ENCODE data around the gene SUPT7L.
"Not testable (repeated sequence)": the region's sequence is repeated elsewhere in the genome, so short reads cannot be mapped to it uniquely, and the experiment has no call there.

The SUPT7L gene

GRCh38 chr2:27663285-27664153 lies at the start of gene SUPT7L, which contains the start of gene SLC4A1AP:
Gene SUPT7L, minus strand, starts transcription at chr2:27663614. Its CDS starts 1,422 bp downstream, at chr2:27662192.
Gene SLC4A1AP, plus strand, starts transcription at chr2:27663889. Its CDS starts 26 bp downstream, at chr2:27663915.
- DNase-seq = peak; percentile 46

GRCh38 chr2:27713201-27713600 lies 49.8 kb upstream of the SUPT7L start:
- no peak for DNase-seq

- DNase-seq = no peak
These were observed 49.1 kb upstream of the SUPT7L start for GRCh38 chr2:27712522-27712921.

- DNase-seq = no peak
These were observed 48.4 kb upstream of the SUPT7L start for GRCh38 chr2:27711804-27712203.

- DNase-seq = no peak
These were observed 47.4 kb upstream of the SUPT7L start for GRCh38 chr2:27710640-27711430.

DNA sequence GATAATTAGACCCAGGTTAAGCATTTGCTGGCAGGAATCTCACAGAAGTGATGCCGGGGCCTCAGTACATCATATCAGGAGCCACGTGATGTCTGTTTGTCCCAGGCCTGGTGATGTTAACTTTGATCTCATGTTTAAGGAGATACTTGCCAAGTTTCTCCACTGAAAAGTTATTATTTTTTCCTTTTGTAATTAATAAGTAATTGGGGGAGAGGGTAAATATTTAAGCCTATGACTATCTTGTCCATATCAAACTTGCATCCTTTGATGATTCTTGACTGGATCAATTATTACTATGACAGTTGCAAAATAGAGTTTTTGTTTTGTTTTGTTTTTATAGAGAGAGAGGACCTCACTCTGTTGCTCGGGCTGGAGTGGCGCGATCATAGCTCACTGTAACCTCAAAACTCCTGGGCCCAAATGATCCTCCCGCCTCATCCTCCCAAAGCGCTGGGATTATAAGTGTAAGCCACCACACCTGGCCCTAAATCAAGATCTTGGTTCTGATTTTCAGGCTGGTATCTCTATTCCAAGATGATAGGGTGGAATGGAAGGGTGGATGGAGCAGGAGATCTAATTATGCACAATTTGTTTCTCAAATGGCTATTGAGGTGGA lies 46.7 kb upstream of the SUPT7L start:
- DNase-seq = no peak

DNA sequence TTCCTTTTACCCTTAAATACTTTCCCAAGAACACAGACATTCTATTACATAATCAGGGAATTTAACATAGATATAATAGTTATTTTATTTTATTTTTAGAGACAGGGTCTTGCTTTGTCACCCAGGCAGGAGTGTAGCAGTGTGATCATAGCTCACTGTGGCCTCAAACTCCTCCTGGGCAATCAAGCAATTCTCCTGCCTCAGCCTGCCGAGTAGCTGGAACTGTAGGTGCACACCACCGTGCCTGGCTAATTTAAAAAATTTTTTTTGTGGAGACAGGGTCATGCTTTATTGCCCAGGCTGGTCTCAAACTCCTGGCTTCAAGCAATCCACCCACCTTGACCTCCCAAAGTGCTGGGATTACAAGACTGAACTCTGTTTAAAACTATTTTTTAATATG lies 45.9 kb upstream of the SUPT7L start:
- DNase-seq = no peak

GRCh38 chr2:27708666-27709065 lies 45.3 kb upstream of the SUPT7L start:
- DNase-seq = no peak

DNA sequence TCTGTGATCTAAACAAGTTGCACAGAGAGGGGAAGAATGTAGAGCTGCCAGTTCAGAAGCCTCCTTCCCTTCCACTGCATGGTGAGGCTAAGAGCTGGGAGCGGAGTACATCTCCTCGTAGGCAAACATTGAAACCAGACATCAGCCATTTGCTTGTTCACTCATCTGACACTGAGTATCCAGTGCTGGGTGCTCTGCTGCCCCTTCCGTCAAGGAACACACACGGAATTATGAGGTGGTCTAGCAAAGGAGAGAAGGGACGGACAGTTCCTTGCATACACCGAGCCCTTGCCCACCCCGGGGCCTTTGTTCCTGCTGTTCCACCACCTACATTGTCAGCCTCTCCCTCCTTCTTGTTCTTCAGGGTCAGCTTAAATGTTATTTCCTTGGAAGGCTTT lies 44.8 kb upstream of the SUPT7L start:
- DNase-seq = no peak

GRCh38 chr2:27707462-27708256 lies 44.2 kb upstream of the SUPT7L start:
- DNase-seq = no peak

DNA sequence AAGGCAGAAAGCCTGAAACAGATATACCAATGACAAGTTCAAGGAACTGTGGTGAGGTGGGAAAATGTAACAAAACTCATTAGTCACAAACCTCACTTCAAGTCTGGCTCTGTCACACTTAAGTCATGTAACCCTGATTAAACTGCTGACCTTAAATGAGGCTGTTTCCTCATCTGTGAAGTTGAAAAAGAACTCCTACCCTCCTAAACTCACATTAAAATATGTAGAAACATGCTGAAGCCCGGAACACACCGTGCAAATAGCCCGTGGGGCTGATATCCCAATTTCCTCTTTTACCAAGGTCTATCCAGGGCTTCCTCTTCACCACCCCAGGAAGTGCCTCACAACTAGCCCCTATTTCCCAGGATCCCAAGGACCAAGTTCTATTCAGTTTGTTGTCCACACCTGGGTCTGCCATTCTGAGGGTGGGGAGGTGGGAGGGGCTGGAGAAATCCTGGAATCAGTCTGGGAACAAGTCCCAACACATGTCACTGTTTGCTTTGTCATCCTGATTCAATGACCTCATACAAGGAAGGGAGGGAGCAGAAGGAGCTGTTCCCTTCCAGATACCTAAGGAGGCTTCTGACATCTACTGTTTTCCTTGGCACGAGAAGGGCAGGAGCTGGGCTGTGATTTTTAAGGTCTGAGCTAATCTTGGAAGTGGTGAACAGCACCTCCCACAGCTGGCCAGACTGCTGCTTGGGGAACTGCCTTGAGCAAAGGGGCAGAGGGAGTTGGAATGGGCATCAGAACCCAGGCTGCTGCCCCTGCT lies 42.6 kb upstream of the SUPT7L start:
- DNase-seq = peak; percentile 36

GRCh38 chr2:27704342-27704876 lies 41.0 kb upstream of the SUPT7L start:
- DNase-seq = no peak

DNA sequence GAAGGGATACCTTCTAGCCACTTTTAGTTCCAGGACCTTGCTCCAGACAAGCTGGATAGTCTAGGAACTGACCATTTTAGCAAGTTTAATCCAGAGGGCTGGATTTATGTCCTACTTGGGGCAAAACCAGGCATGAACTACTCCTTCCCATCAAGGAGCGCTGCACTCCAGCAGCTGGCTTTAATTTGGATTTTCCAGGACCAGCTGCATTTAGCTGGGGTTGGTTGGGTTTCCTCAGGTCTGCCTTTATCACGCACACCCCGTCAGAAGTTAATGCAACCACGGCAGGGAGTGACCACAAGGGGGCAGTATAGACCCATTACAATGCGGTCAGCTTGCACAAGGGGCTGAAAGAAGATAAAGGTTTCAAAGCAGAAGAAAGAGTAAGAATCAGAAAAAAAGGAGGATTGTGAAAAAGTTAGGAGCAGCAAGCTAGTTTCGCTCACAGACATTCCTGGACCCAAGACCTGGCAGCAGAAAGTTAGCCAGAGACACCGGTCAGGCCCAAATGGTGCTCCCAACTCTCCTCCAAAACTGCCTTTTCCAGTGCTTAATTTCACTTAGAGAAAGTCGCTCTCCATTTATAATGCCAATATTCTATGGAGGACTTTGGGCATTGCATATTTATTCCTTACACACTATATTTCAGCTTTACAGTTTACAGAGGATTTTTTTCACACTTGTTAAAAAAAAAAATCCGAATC lies 40.4 kb upstream of the SUPT7L start:
- peak; percentile 41 for DNase-seq

DNA sequence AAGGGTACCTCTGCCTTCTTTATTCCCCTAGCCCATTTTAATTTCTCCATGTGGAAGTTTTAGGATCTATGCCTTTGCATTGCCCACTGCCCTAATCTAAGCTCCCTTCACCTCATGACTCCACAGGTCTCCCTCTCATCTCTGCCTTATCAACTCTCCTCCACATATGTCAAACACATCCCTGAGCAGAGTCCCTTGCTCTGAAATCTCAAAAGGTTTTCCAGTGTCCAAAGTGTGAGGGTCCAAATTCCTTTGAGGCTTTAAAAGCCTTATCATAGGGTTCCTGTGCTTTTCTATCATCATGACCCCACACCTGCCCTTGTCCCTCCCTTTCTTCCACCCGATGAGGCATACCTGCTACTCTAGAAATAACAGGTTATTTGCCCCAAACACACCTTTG lies 38.9 kb upstream of the SUPT7L start:
- DNase-seq = no peak

GRCh38 chr2:27701676-27702075 lies 38.3 kb upstream of the SUPT7L start:
- peak; percentile 32 for DNase-seq

DNA sequence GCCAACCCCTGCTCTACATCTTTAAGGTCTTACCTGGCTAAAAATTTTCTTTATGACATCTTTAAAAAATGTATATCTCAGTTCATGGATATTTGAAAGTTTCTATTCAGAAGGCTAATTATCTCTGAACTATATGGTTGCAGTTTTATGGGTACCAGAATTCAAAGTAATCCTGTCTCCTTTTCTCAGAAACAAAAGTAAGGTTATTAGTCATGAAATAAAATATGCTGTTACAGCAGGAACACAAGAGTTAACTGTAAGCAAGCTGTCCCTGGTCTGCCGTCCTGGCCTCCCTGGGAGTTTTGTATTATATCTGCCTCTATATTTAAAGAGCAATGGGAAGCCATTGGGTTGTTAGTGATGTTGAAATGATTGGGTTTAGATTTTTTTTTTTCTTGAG lies 34.2 kb upstream of the SUPT7L start:
- no peak for DNase-seq

DNA sequence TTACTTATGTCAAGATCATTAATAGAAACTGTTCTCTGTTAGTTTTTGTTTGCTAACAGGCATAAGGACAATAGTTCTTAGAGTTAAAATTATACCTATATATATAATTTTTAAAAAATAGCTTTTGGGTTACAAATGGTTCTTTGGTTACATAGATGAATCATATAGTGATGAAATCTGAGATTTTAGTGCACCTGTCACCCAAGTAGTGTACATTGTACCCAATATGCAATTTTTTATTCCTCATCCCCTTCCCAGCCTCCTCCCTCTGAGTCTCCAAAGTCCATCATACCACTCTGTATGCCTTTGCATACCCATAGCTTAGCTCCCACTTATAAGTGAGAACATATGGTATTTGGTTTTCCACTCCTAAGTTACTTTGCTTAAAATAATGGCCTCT lies 26.6 kb upstream of the SUPT7L start:
- no peak for DNase-seq

- DNase-seq = no peak
These were observed 26.0 kb upstream of the SUPT7L start for GRCh38 chr2:27689424-27689823.

DNA sequence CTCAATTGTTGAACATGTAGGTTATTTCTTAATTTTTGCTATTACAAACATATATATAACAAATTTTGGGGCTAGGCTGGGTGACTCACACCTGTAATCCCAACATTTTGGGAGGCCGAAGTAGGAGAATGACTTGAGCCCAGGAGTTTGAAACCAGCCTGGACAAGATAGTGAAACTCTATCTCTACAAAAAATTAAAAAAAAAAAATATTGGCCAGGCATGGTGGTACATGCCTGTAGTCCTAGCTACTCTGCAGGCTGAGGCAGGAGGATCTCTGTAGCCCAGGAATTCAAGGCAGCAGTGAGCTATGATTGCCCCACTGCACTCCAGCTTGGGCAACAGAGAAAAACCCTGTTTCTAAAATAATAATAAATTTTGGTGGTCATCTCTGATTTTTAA lies 23.8 kb upstream of the SUPT7L start:
- no peak for DNase-seq

DNA sequence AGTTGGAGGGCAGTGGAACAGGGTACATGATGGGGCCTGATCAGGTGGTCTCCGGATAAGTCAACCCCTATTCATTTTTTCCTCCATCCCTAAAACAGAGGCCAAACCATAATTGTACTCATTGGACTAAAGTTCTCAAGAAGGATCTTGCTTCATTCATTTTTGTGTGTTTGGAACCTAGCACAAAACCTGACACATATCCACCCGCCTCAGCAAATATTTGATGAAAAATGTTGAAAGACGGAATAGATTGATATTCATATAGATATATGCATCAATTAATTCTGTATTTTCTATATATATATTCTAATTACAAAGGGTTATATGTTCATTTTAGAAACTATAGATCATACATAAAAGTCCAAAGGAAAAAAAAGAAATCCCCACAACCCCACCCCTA lies 22.2 kb upstream of the SUPT7L start:
- no peak for DNase-seq

DNA sequence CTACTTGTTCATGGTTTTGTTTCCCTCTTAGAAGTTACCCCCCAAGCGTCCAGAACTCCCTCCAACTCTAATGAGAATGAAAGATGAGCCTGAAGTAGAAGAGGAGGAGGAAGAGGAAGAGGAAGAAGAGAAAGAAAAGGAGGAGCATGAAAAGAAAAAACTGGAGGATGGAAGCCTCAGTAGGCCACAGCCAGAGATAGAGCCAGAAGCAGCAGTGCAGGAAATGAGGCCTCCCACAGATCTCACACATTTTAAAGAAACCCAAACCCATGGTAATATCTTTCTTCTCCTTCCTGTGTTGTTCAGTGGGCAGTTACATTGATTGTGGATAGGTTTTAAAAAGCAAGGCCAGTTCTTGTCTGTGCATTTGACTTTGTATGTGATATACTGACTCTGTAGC lies 21.6 kb upstream of the SUPT7L start:
- not testable (repeated sequence) for DNase-seq
